ENCODE data around the gene PRAMEF13. TPM values are rescaled to one million over a fixed set of nuclear protein-coding genes. Genes with fewer than 3 reads are reported as not detected.
"Not testable (repeated sequence)": the region's sequence is repeated elsewhere in the genome, so short reads cannot be mapped to it uniquely, and the experiment has no call there.

PRAMEF13 gene
- total and polyA plus RNA-seq, 2 experiments from 2014 or later, result not detected

- H3K4me3 ChIP-seq, result no peak overlapping the region
- 67% methylated on average over 5 of the region's 5 CpGs for WGBS (ENCODE audit: low lambda C conversion rate, missing lambda C conversion rate)
- no peak overlapping the region for H3K27ac ChIP-seq
- H3K36me3 ChIP-seq (replicated peaks; ENCODE audit: insufficient read depth, low read depth), result no peaks in the 10 kb centered on the region
- H3K9me2 ChIP-seq (replicated peaks; ENCODE audit: insufficient read depth), result no peaks in the 10 kb centered on the region
- H3K79me2 ChIP-seq, result no peaks in the 10 kb centered on the region
- H3K4me1 ChIP-seq (ENCODE audit: insufficient read depth), result no peaks in the 10 kb centered on the region
- H3K4me2 ChIP-seq, result no peak overlapping the region
- no peak overlapping the region for H2AFZ ChIP-seq
- DNase-seq (ENCODE audit: low spot score), result no peak
- TF ChIP-seq EZH2 (IDR thresholded peaks at IDR 0.05; ENCODE audit: borderline replicate concordance) (no peak), EZH2phosphoT487 (IDR thresholded peaks at IDR 0.05; ENCODE audit: low read depth, severe bottlenecking, unreplicated experiment) (no peak), CTCF (IDR thresholded peaks at IDR 0.05; ENCODE audit: poor library complexity) (no peak)
- no peaks in the 10 kb centered on the region for H3K27me3 ChIP-seq
- H3K9me3 ChIP-seq (ENCODE audit: low read depth), result no peaks in the 10 kb centered on the region
- no peaks in the 10 kb centered on the region for H4K20me1 ChIP-seq (ENCODE audit: insufficient read depth, poor library complexity, severe bottlenecking)
Measured at GRCh38 chr1:13224480-13225060, 23.4 kb upstream of the PRAMEF13 start.

- not testable (repeated sequence) for H3K9me2 ChIP-seq (replicated peaks; ENCODE audit: insufficient read depth); H3K27me3 ChIP-seq; H4K20me1 ChIP-seq (ENCODE audit: insufficient read depth, poor library complexity, severe bottlenecking); H3K4me1 ChIP-seq (ENCODE audit: insufficient read depth); H3K4me3 ChIP-seq; H3K36me3 ChIP-seq (replicated peaks; ENCODE audit: insufficient read depth, low read depth); H3K4me2 ChIP-seq; H3K79me2 ChIP-seq; H3K9me3 ChIP-seq (ENCODE audit: low read depth); DNase-seq (ENCODE audit: low spot score); H2AFZ ChIP-seq; H3K27ac ChIP-seq
- WGBS (ENCODE audit: low lambda C conversion rate, missing lambda C conversion rate), result no CpG with 5 or more reads among the region's 4 CpGs
Measured at GRCh38 chr1:13222788-13223187, 21.6 kb upstream of the PRAMEF13 start.

- H3K36me3 ChIP-seq (replicated peaks; ENCODE audit: insufficient read depth, low read depth); H2AFZ ChIP-seq; H3K4me2 ChIP-seq; H3K4me3 ChIP-seq; H3K27me3 ChIP-seq; H3K79me2 ChIP-seq; H3K9me2 ChIP-seq (replicated peaks; ENCODE audit: insufficient read depth); H4K20me1 ChIP-seq (ENCODE audit: insufficient read depth, poor library complexity, severe bottlenecking); H3K4me1 ChIP-seq (ENCODE audit: insufficient read depth); DNase-seq (ENCODE audit: low spot score); H3K9me3 ChIP-seq (ENCODE audit: low read depth); H3K27ac ChIP-seq: not testable (repeated sequence)
- WGBS (ENCODE audit: low lambda C conversion rate, missing lambda C conversion rate), result no CpG with 5 or more reads among the region's 3 CpGs
Measured at GRCh38 chr1:13219203-13219602, 18.0 kb upstream of the PRAMEF13 start.

GRCh38 chr1:13216619-13217018 lies 15.4 kb upstream of the PRAMEF13 start:
- WGBS (ENCODE audit: low lambda C conversion rate, missing lambda C conversion rate), result no CpG with 5 or more reads among the region's 7 CpGs
- H3K4me2 ChIP-seq; H3K36me3 ChIP-seq (replicated peaks; ENCODE audit: insufficient read depth, low read depth); DNase-seq (ENCODE audit: low spot score); H3K79me2 ChIP-seq; H2AFZ ChIP-seq; H3K4me3 ChIP-seq; H3K27me3 ChIP-seq; H3K9me3 ChIP-seq (ENCODE audit: low read depth); H3K27ac ChIP-seq; H3K9me2 ChIP-seq (replicated peaks; ENCODE audit: insufficient read depth); H4K20me1 ChIP-seq (ENCODE audit: insufficient read depth, poor library complexity, severe bottlenecking); H3K4me1 ChIP-seq (ENCODE audit: insufficient read depth): not testable (repeated sequence)

- H2AFZ ChIP-seq; DNase-seq (ENCODE audit: low spot score); H3K27me3 ChIP-seq; H4K20me1 ChIP-seq (ENCODE audit: insufficient read depth, poor library complexity, severe bottlenecking); H3K4me1 ChIP-seq (ENCODE audit: insufficient read depth); H3K36me3 ChIP-seq (replicated peaks; ENCODE audit: insufficient read depth, low read depth); H3K4me2 ChIP-seq; H3K79me2 ChIP-seq; H3K4me3 ChIP-seq; H3K9me2 ChIP-seq (replicated peaks; ENCODE audit: insufficient read depth); H3K27ac ChIP-seq; H3K9me3 ChIP-seq (ENCODE audit: low read depth): not testable (repeated sequence)
- no CpG with 5 or more reads among the region's 9 CpGs for WGBS (ENCODE audit: low lambda C conversion rate, missing lambda C conversion rate)
Measured at GRCh38 chr1:13208712-13209111, 7.5 kb upstream of the PRAMEF13 start.

GRCh38 chr1:13171548-13171947 lies 29.7 kb downstream of the PRAMEF13 start, which contains the start of gene PRAMEF9:
PRAMEF9 (plus strand) TSS chr1:13171848; CDS start chr1:13175281, 3,433 bp downstream.
- H2AFZ ChIP-seq; H3K9me2 ChIP-seq (replicated peaks; ENCODE audit: insufficient read depth); H3K9me3 ChIP-seq (ENCODE audit: low read depth); DNase-seq (ENCODE audit: low spot score); H3K4me1 ChIP-seq (ENCODE audit: insufficient read depth); H3K4me3 ChIP-seq; H3K4me2 ChIP-seq; H3K27ac ChIP-seq; H3K36me3 ChIP-seq (replicated peaks; ENCODE audit: insufficient read depth, low read depth); H3K79me2 ChIP-seq; H3K27me3 ChIP-seq; H4K20me1 ChIP-seq (ENCODE audit: insufficient read depth, poor library complexity, severe bottlenecking): not testable (repeated sequence)
- 50% methylated on average over 1 of the region's 2 CpGs for WGBS (ENCODE audit: low lambda C conversion rate, missing lambda C conversion rate)

GRCh38 chr1:13165531-13165930 lies 35.7 kb downstream of the PRAMEF13 start, which contains the start of gene HNRNPCL4:
HNRNPCL4 (minus strand) TSS chr1:13165631; CDS start chr1:13165467, 164 bp downstream.
- not testable (repeated sequence) for H4K20me1 ChIP-seq (ENCODE audit: insufficient read depth, poor library complexity, severe bottlenecking); H2AFZ ChIP-seq; H3K79me2 ChIP-seq; H3K9me3 ChIP-seq (ENCODE audit: low read depth); H3K4me3 ChIP-seq; H3K36me3 ChIP-seq (replicated peaks; ENCODE audit: insufficient read depth, low read depth); H3K9me2 ChIP-seq (replicated peaks; ENCODE audit: insufficient read depth); H3K4me2 ChIP-seq; H3K27ac ChIP-seq; DNase-seq (ENCODE audit: low spot score); H3K27me3 ChIP-seq; H3K4me1 ChIP-seq (ENCODE audit: insufficient read depth)
- no CpG with 5 or more reads among the region's 8 CpGs for WGBS (ENCODE audit: low lambda C conversion rate, missing lambda C conversion rate)

GRCh38 chr1:13155909-13156308 lies 45.3 kb downstream of the PRAMEF13 start, which contains the start of gene PRAMEF26:
PRAMEF26 (minus strand) TSS chr1:13156009; CDS start chr1:13153095, 2,914 bp downstream.
- not testable (repeated sequence) for H3K36me3 ChIP-seq (replicated peaks; ENCODE audit: insufficient read depth, low read depth); H3K4me2 ChIP-seq; H3K9me3 ChIP-seq (ENCODE audit: low read depth); H3K27ac ChIP-seq; DNase-seq (ENCODE audit: low spot score); H3K9me2 ChIP-seq (replicated peaks; ENCODE audit: insufficient read depth); H4K20me1 ChIP-seq (ENCODE audit: insufficient read depth, poor library complexity, severe bottlenecking); H3K27me3 ChIP-seq; H2AFZ ChIP-seq; H3K79me2 ChIP-seq; H3K4me3 ChIP-seq; H3K4me1 ChIP-seq (ENCODE audit: insufficient read depth)
- 90% methylated on average over 1 of the region's 5 CpGs for WGBS (ENCODE audit: low lambda C conversion rate, missing lambda C conversion rate)

Measured in hepatocyte (in vitro differentiated cells).